MCF 10A (cell line): ENCODE results near the gene ERBIN. TPM values are rescaled to one million over a fixed set of nuclear protein-coding genes. Genes with fewer than 3 reads are reported as not detected.

Experiments used
- BruUV-seq: library from RNA; stranded (reverse); fragments of 400-500 nt; replicated peaks from 2 replicates; lab custom pipeline; 2021; lab: Mats Ljungman, UMichigan
- CTCF ChIA-PET: fragments of 300-600 bp; sonication (Branson Sonifier 250); formaldehyde crosslinking; extraction: SDS; loops from one replicate; lab custom pipeline; 2021; ENCODE audit warnings: antibody characterized with exemption, inconsistent platforms; lab: Yijun Ruan, JAX
- POLR2A ChIA-PET: fragments of 300-600, 350-650 bp; sonication (Branson Sonifier 250); formaldehyde crosslinking; extraction: SDS; loops from one replicate; lab custom pipeline; 2020; ENCODE audit warnings: antibody characterized with exemption, inconsistent platforms; lab: Yijun Ruan, JAX
- DNase-seq: peaks from one replicate; pipeline ENCODE4 v3.0.0-alpha.2; 2018; ENCODE audit not compliant: unreplicated experiment
- H3K27ac Mint-ChIP-seq: one replicate; pipeline ENCODE4 v1.8.0; 2022; ENCODE audit warnings: mild to moderate bottlenecking, low read depth, mixed read lengths; ENCODE audit not compliant: unreplicated experiment
- H3K27me3 Mint-ChIP-seq: one replicate; pipeline ENCODE4 v1.8.0; 2022; ENCODE audit warnings: mixed read lengths; ENCODE audit not compliant: insufficient read depth, unreplicated experiment
- H3K36me3 Mint-ChIP-seq: one replicate; pipeline ENCODE4 v1.8.0; 2022; ENCODE audit warnings: mild to moderate bottlenecking, moderate library complexity, mixed read lengths; ENCODE audit not compliant: insufficient read depth, unreplicated experiment
- H3K4me1 Mint-ChIP-seq: one replicate; pipeline ENCODE4 v1.8.0; 2022; ENCODE audit warnings: mixed read lengths; ENCODE audit not compliant: insufficient read depth, unreplicated experiment
- H3K4me3 Mint-ChIP-seq: one replicate; pipeline ENCODE4 v1.8.0; 2022; ENCODE audit warnings: mild to moderate bottlenecking, moderate library complexity, mixed read lengths; ENCODE audit not compliant: unreplicated experiment
- H3K9me3 Mint-ChIP-seq: one replicate; pipeline ENCODE4 v1.8.0; 2022; ENCODE audit warnings: mixed read lengths; ENCODE audit not compliant: unreplicated experiment
- intact Hi-C: fragments of 100-400 bp; cut with micrococcal nuclease; formaldehyde crosslinking; loops from 2 replicates; pipeline ENCODE4 v1.14.1; 2022
- total RNA-seq: library from RNA; stranded (reverse); gene quantifications from 2 replicates; pipeline ENCODE4 v1.2.3, GENCODE V29; 2022
- TF ChIP-seq, protein P1 (sequence below): fragments of 200-600 bp; IDR thresholded peaks from one replicate; pipeline ENCODE4 v1.8.0; 2022; ENCODE audit warnings: antibody characterized with exemption, mild to moderate bottlenecking; ENCODE audit not compliant: unreplicated experiment

Gene ERBIN
- total RNA-seq, 1 experiment from 2014 or later, result 71.3 TPM

- ChIA-PET POLR2A (interaction anchor here (0.6 to 6.7 kb wide), 11 partner anchors 10 to 1957 kb away, joined by 3 to 65 read pairs (median 4); partner anchors contain the start of genes NLN, SGTB, SREK1 and TRIM23), CTCF (interaction anchor here (0.6 to 0.7 kb wide), 5 partner anchors 9 to 79 kb away, joined by 3 read pairs; no protein-coding TSS in a partner anchor)
- H3K27ac Mint-ChIP-seq, result peak overlapping the region; percentile 92
- TSS peak; percentile 35 for BruUV-seq
- H3K9me3 Mint-ChIP-seq, result no peaks in the 10 kb centered on the region
- no peak for DNase-seq
- intact Hi-C loops, result loop anchor here (5.0 kb wide), 2 partner anchors 88 to 202 kb away; partner anchors contain the start of genes NLN and SGTB
- TF ChIP-seq, protein P1, sequence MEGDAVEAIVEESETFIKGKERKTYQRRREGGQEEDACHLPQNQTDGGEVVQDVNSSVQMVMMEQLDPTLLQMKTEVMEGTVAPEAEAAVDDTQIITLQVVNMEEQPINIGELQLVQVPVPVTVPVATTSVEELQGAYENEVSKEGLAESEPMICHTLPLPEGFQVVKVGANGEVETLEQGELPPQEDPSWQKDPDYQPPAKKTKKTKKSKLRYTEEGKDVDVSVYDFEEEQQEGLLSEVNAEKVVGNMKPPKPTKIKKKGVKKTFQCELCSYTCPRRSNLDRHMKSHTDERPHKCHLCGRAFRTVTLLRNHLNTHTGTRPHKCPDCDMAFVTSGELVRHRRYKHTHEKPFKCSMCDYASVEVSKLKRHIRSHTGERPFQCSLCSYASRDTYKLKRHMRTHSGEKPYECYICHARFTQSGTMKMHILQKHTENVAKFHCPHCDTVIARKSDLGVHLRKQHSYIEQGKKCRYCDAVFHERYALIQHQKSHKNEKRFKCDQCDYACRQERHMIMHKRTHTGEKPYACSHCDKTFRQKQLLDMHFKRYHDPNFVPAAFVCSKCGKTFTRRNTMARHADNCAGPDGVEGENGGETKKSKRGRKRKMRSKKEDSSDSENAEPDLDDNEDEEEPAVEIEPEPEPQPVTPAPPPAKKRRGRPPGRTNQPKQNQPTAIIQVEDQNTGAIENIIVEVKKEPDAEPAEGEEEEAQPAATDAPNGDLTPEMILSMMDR, result no peak
- peaks cover 16% of the 10 kb centered on the region for H3K4me1 Mint-ChIP-seq
- peaks cover 6% of the 10 kb centered on the region for H3K36me3 Mint-ChIP-seq
- H3K4me3 Mint-ChIP-seq, result peak overlapping the region; percentile 81
- H3K27me3 Mint-ChIP-seq, result no peaks in the 10 kb centered on the region
Measured at GRCh38 chr5:65924366-65925043, 1.9 kb upstream of the ERBIN start.

DNA sequence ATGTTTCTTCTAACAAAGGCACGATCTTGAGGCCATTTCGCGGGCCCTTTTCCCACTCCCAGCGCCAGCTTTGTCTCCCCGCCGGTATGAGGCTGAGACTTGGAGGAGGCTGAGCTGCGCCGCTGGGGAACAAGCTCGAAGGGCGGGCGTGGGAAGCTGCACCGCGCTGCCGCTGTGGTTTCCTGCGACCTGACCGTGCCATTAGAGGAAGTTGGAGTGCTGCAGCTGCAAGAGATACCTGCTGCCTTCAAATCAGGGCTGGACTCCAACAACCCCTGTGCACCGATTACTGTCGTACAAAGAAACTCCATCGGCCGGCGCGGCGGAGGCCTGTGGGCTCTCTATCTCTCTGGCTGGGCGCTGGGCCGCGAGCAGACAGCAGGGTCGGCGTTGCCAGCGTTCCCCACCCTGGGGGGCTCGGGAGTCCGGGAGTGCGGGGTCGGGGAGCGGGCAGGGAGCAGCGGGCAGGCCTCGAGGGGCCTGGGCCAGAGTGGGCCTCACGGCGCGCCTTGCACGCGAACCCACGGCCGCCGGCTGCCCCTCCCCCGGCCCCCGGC is 1.3 kb upstream of the ERBIN start:
- Mint-ChIP-seq H3K4me1 (peaks cover 18% of the 10 kb centered on the region), H3K27ac (peak overlapping the region; percentile 92), H3K36me3 (peaks cover 9% of the 10 kb centered on the region), H3K27me3 (no peaks in the 10 kb centered on the region), H3K9me3 (no peaks in the 10 kb centered on the region), H3K4me3 (peak overlapping the region; percentile 81)
- TF ChIP-seq, protein P1, result no peak
- BruUV-seq, result no TSS peak
- ChIA-PET CTCF (interaction anchor here (0.6 to 0.7 kb wide), 3 partner anchors 10 to 113 kb away, joined by 3 to 5 read pairs (median 3); no protein-coding TSS in a partner anchor), POLR2A (interaction anchor here (0.6 to 6.7 kb wide), 18 partner anchors 19 to 964 kb away, joined by 3 to 65 read pairs (median 4); partner anchors contain the start of genes NLN, SGTB, SREK1 and TRIM23)
- DNase-seq, result peak; percentile 61
- intact Hi-C loops, result loop anchor here (5.0 kb wide), 2 partner anchors 87 to 203 kb away; partner anchors contain the start of genes NLN and SGTB

DNA sequence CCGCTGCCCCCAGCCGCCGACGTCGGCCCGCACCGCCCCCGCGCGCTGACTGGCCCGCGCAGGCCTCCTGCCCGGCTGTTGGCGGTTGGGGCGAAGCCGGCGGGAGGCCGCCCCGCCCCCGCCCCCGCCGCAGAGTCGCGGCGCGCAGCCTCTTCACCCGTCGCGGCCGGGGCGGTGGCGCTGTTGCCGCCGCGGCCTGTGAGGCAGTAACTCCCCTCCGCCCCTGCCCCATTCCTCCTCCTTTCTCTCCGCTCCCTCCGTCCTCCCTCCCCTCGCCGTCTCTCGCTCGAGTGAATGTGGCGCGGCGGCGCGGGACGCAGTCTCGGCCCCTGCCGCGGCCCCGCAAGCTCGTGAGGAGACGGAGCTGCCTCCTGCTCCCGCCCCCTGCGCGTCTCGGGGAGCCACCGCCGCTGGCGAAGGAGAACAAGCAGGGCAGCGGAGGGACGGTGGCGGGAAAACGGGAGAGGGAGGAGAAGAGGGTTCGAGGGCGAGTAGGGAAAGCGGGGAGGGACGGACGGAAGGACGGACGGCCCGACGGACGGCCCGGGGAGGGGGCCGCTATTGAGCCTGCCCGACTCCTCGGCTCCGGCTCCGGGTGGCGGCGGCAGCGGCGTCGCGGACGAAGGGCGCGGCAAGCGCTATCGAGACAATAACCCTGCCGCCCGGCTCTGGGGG is 637 bp upstream of the ERBIN start:
- CTCF ChIA-PET, result interaction anchor here (0.6 to 1.4 kb wide), 4 partner anchors 41 to 1403 kb away, joined by 3 to 5 read pairs (median 4); no protein-coding TSS in a partner anchor
- Mint-ChIP-seq H3K4me1 (peaks cover 24% of the 10 kb centered on the region), H3K27ac (peak overlapping the region; percentile 92), H3K9me3 (no peaks in the 10 kb centered on the region), H3K4me3 (peak overlapping the region; percentile 81), H3K36me3 (peaks cover 15% of the 10 kb centered on the region), H3K27me3 (no peaks in the 10 kb centered on the region)
- intact Hi-C loops, result loop anchor here (2.0 to 5.0 kb wide), 5 partner anchors 87 to 219 kb away; partner anchors contain the start of genes NLN, SGTB and SREK1
- TF ChIP-seq, protein P1, result peak; percentile 22
- POLR2A ChIA-PET, result interaction anchor here (0.6 to 6.7 kb wide), 38 partner anchors 8 to 965 kb away, joined by 3 to 65 read pairs (median 4); partner anchors contain the start of genes NLN, SGTB, SREK1 and TRIM23
- BruUV-seq, result TSS peak; percentile 41
- peak; percentile 82 for DNase-seq
